ENCODE results near the gene PPP1R13L.

The PPP1R13L gene

GRCh38 chr19:45368127-45368526 lies 36.7 kb downstream of the PPP1R13L start:
- TF ChIP-seq CTCF (IDR thresholded peaks at IDR 0.05; ENCODE audit: poor library complexity, severe bottlenecking) = no peak
- no peaks in the 10 kb centered on the region for H3K9me3 ChIP-seq (ENCODE audit: severe bottlenecking)
- no peak overlapping the region for H3K4me3 ChIP-seq (ENCODE audit: severe bottlenecking)
- H3K27me3 ChIP-seq (ENCODE audit: insufficient read depth, poor library complexity, severe bottlenecking) = no peaks in the 10 kb centered on the region
- peaks cover 6% of the 10 kb centered on the region for H3K4me1 ChIP-seq (ENCODE audit: insufficient read depth, poor library complexity, severe bottlenecking)
- H3K36me3 ChIP-seq (ENCODE audit: low read depth) = peaks cover 57% of the 10 kb centered on the region
- ATAC-seq (ENCODE audit: low read depth) (no peak), DNase-seq (ENCODE audit: low spot score) (no peak)
- peak overlapping the region; percentile 99 for H3K27ac ChIP-seq (ENCODE audit: poor library complexity, severe bottlenecking)

GRCh38 chr19:45364696-45365095 lies 40.2 kb downstream of the PPP1R13L start:
- Histone ChIP-seq H3K4me1 (ENCODE audit: insufficient read depth, poor library complexity, severe bottlenecking) (peaks cover 5% of the 10 kb centered on the region), H3K36me3 (ENCODE audit: low read depth) (peaks cover 87% of the 10 kb centered on the region), H3K27me3 (ENCODE audit: insufficient read depth, poor library complexity, severe bottlenecking) (no peaks in the 10 kb centered on the region), H3K9me3 (ENCODE audit: severe bottlenecking) (no peaks in the 10 kb centered on the region), H3K27ac (ENCODE audit: poor library complexity, severe bottlenecking) (no peak overlapping the region), H3K4me3 (ENCODE audit: severe bottlenecking) (no peak overlapping the region)
- ATAC-seq (ENCODE audit: low read depth) (no peak), DNase-seq (ENCODE audit: low spot score) (no peak)
- no peak for TF ChIP-seq CTCF (IDR thresholded peaks at IDR 0.05; ENCODE audit: poor library complexity, severe bottlenecking)

GRCh38 chr19:45363861-45364459 lies 40.9 kb downstream of the PPP1R13L start:
- no peaks in the 10 kb centered on the region for H3K4me1 ChIP-seq (ENCODE audit: insufficient read depth, poor library complexity, severe bottlenecking)
- ATAC-seq (ENCODE audit: low read depth) (no peak), DNase-seq (ENCODE audit: low spot score) (no peak)
- H3K27ac ChIP-seq (ENCODE audit: poor library complexity, severe bottlenecking) = no peak overlapping the region
- H3K4me3 ChIP-seq (ENCODE audit: severe bottlenecking) = no peak overlapping the region
- TF ChIP-seq CTCF (IDR thresholded peaks at IDR 0.05; ENCODE audit: poor library complexity, severe bottlenecking) = no peak
- no peaks in the 10 kb centered on the region for H3K9me3 ChIP-seq (ENCODE audit: severe bottlenecking)
- peaks cover 90% of the 10 kb centered on the region for H3K36me3 ChIP-seq (ENCODE audit: low read depth)
- H3K27me3 ChIP-seq (ENCODE audit: insufficient read depth, poor library complexity, severe bottlenecking) = no peaks in the 10 kb centered on the region

DNA sequence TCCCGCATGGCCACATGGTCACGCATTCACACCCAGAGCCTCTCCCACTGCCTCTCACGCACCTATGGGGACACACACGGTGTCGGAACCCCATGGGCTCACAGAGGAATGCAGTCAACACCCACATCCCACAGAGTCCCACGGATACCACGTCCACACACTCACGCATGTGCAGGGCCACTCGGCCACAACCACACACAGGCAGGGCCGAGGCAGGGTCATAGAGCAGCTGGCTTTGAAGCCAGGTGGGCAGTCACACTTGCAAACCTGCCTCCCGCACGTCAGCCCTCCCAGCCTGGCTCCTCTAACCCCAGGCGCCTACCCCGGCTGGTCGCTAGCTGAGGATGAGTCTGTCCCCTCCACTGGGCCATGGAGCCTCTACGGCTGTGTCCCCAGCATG lies 42.6 kb downstream of the PPP1R13L start:
- no peak for TF ChIP-seq CTCF (IDR thresholded peaks at IDR 0.05; ENCODE audit: poor library complexity, severe bottlenecking)
- Histone ChIP-seq H3K4me1 (ENCODE audit: insufficient read depth, poor library complexity, severe bottlenecking) (no peaks in the 10 kb centered on the region), H3K4me3 (ENCODE audit: severe bottlenecking) (no peak overlapping the region), H3K27me3 (ENCODE audit: insufficient read depth, poor library complexity, severe bottlenecking) (no peaks in the 10 kb centered on the region), H3K9me3 (ENCODE audit: severe bottlenecking) (no peaks in the 10 kb centered on the region), H3K36me3 (ENCODE audit: low read depth) (peaks cover 89% of the 10 kb centered on the region), H3K27ac (ENCODE audit: poor library complexity, severe bottlenecking) (no peak overlapping the region)
- ATAC-seq (ENCODE audit: low read depth) = no peak
- no peak for DNase-seq (ENCODE audit: low spot score)

DNA sequence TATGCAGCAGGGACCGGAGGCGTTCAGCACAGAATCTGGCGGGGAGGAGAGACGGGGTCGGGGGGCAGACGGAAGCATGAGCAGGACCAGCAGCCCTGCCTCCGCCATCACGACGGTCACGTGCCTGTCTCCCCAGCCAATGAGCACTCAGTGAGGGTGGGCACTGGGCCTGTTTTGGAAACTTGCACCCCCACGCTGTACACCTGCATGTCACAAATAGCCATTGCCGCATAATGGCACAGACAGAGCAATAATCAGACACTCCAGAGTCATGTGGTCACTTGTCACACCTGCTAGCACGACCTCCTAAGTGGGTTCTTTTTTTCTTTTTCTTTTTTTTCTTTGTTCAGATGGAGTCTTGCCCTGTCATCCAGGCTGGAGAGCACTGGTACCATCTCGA lies 43.3 kb downstream of the PPP1R13L start:
- H3K27ac ChIP-seq (ENCODE audit: poor library complexity, severe bottlenecking) = no peak overlapping the region
- no peaks in the 10 kb centered on the region for H3K4me1 ChIP-seq (ENCODE audit: insufficient read depth, poor library complexity, severe bottlenecking)
- H3K36me3 ChIP-seq (ENCODE audit: low read depth) = peaks cover 89% of the 10 kb centered on the region
- H3K27me3 ChIP-seq (ENCODE audit: insufficient read depth, poor library complexity, severe bottlenecking) = no peaks in the 10 kb centered on the region
- no peaks in the 10 kb centered on the region for H3K9me3 ChIP-seq (ENCODE audit: severe bottlenecking)
- H3K4me3 ChIP-seq (ENCODE audit: severe bottlenecking) = no peak overlapping the region
- DNase-seq (ENCODE audit: low spot score) (no peak), ATAC-seq (ENCODE audit: low read depth) (no peak)
- TF ChIP-seq CTCF (IDR thresholded peaks at IDR 0.05; ENCODE audit: poor library complexity, severe bottlenecking) = no peak
